HG02938 (cell line): ENCODE measurements around the gene SAP30.
A peak's percentile ranks its signal among the peaks of the same experiment; 100 is the strongest.

ENCODE experiments used
- ATAC-seq: cut with Tn5 transposase; IDR thresholded peaks from one replicate; pipeline ENCODE4 v1.9.1; 2021; ENCODE audit warnings: mild to moderate bottlenecking, moderate library complexity; ENCODE audit not compliant: unreplicated experiment

SAP30 gene

DNA sequence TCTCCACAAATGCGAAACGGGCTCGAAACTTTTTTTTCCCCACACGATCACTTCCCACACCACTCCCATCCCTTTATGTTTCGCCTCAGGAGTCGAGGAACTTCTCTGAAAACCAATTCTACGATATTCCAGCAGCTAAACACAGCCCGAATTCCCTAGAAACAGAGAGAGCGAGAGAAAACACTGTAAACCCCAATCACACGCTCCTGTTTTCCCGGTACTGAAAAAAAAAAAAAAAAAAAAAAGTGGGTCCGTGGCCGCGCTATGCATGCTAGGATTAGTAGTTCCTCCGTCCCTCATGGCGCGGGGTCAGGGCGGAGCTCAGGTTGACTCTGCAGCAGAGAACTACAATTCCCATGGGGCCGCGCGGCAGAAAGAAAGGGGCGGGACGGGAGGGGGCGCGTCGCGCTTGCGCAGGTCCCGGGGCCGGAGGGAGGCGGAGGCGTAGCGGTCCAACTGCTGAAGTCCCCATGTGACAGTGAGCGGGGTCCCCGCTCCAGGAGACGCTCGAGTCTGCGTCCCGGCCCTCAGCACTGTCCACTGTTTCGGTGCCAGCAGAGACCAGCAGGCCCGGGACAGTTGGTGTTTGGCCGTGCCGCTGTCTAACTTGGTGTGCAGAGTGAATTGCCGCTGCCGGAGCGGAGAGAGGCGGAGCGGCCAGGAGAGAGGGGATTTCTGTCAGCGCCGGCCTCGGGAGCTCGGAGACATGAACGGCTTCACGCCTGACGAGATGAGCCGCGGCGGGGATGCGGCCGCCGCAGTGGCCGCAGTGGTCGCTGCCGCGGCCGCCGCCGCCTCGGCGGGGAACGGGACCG, at the start of gene SAP30:
Gene SAP30 (plus strand): TSS at position 478 of the 815 bp plus-strand sequence. CDS start 229 bp downstream, at position 707.
- ATAC-seq, result peak; percentile 71

DNA sequence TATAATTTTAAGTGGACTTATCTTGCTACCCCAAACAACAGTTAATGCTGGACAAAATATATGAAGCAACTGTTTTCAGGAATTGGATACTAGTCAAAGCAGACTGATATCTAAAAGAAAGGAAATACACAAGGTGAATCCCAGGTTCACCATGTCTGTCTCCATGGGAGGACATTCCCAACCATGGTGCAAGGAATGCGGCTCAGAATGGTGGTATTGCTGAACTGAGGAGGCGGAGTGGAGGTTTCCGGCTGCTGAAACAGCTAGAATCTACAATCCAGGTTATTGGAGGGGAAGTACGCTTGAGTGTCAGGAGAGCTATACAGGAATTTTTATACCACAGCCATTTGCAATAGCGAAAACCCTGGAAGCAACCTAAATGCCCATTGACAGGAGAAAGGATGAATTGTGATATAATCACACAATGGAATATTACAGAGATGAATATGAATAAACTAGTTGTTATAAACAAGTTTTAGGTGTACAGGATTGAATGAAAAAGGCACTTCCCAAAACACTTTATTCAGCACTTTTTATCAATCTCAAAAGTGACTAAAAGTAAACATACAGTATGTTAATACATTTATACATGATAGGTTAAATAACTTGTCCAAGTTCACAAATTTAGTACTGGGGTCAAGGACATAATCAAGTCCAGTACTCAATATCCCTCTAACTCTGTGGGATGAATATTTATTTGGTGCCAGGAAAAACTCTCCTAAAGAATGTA, 45.6 kb upstream of the SAP30 start:
- ATAC-seq, result no peak

DNA sequence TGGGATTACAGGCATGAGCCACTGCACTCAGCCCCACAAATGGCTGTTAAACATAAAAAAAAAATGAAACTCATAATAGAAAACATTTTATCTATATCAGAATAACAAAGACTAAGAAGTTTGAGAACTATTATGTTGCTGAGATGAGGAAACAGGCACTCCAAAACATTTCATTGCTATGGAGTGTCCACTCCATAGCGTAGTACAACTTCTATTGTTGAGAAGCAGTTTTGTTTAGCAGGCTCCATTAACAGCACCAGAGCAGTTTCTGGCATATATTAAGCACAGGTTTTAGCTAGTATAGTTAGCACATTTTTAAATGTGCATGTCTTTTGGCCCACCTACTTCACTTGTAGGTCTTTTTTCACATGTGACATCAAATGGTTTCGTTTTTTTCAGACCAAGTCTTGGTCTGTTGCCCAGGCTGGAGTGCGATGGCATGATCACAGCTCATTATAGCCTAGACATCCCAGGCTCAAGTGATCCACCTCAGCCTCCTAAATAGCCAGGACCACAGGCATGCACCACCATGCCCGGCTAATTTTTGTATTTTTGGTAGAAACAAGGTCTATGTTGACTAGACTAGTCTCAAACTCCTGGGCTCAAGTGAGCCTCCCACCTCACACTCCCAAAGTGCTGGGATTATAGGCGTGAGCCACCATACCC, 42.4 kb upstream of the SAP30 start:
- no peak for ATAC-seq

- no peak for ATAC-seq
These were observed 40.2 kb upstream of the SAP30 start for GRCh38 chr4:173330590-173330989.

DNA sequence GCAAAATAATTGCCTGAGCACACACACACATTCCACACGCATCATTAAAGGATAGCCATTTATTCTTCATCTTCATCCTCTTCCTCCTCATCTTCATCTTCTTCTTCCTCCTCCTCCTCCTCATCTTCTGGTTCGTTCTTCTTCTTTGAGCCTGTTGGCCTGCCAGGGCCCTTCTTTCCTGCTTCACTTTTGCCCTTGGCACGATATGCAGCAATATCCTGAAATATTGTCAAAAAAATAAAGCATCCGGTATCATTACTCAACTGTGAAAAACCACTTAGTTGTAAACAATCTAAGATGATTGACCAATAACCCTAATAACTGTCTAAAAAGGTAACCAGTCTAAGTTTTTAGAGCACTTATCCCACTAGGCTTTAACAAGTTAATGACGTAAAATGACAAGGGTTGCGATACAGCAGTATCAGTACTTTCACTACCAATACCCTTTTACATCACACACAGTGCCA, 38.7 kb upstream of the SAP30 start:
- ATAC-seq, result no peak

DNA sequence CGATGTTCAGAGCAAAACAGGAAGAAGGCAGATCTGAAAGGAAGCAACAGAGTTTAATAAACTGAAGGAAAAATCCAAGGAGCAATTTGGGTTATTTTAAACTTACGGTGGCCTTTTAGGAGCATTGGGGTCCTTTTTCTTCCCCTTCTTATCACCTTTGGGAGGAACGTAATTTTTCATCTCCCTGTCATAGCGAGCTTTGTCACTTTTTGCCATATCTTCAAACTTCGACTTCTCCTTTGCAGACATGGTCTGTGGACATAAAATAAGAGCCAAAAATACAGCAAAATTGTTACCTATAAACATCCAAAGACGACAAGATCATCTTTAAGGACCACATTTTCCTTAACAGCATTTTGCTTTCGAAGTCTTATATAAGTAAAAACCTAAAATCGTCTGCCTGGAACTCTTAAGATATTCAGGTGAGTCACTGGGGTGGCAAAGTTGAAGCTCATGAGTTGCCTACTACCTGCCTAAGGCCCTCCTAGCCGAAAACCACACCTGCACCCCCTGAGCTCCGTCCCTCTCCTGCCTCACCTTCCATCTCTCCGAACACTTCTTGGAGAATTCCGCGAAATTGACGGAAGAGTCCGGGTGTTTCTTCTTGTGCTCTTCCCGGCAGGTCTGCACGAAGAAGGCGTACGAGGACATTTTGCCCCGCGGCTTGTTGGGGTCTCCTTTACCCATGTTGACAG, 37.6 kb upstream of the SAP30 start:
- ATAC-seq, result no peak

- no peak for ATAC-seq
These were observed 37.1 kb upstream of the SAP30 start for GRCh38 chr4:173333658-173334084.

GRCh38 chr4:173334085-173334890, 36.5 kb upstream of the SAP30 start, which contains the start of gene HMGB2:
Gene HMGB2 (minus strand): TSS chr4:173334358. CDS start chr4:173333649, 709 bp downstream.
- ATAC-seq, result peak; percentile 90

DNA sequence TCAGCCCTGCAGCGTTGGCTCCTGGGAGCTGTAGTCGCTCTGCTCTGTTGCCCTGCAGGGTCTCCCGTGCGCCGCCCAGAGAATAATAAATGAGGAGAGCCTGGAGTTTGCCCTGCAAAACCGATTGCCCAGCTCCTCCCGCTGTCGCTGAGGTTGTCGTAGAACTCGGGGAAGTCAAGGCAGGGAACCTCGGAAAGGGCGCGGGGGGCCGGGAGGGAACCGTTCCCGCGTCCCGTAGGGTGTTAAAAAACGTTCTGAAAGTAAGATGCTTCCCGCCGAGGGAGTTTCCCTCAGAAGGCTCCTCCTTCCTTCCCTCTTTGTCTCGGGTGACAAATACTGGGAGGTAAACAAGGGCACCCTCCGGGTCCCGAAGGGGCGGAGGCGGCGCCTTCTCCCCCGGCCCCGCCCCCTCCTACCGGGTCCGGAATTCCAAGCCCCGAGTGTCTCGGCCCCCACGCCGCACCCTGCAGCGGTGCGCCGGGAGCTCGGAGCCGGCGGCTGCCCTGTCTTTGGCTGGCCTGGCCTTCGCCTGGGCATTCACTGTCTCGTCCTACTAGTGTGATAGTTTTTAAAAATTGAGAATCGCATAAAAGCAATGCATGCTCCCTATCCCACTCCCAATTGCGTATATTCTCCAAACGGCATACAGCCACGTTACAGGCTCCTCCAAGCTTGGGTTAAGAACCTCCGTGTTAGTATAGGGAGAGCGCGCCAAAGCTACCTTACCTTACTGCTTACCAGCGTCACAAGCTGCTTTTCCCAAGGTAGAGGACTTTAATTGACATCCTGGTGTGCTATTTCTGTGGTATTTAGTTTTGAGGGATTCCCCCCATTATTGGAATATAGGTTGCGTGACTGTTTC, 35.6 kb upstream of the SAP30 start:
- peak; percentile 9 for ATAC-seq

DNA sequence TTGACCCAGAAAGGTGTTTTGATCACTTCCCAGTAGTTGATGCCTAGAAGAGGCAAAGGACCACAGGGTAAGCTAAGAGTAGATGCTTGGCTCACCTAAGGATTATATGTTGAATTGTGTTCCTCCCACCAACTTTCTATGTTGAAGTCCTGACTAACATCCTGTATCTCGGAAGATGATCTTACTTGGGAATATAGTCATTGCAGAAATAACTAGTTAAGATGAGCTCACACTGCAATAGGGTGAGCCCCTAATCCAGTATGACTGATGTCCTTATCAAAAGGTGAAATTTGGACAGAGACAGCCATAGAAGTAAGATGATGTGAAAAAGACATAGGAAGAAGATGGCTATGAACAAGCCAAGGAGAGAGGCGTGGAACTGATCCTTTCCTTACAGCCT, 33.3 kb upstream of the SAP30 start:
- no peak for ATAC-seq

GRCh38 chr4:173343832-173344397, 26.8 kb upstream of the SAP30 start:
- ATAC-seq, result no peak

GRCh38 chr4:173345648-173346047, 25.1 kb upstream of the SAP30 start:
- ATAC-seq, result no peak

GRCh38 chr4:173346074-173346473, 24.7 kb upstream of the SAP30 start:
- ATAC-seq, result no peak

GRCh38 chr4:173347467-173347866, 23.3 kb upstream of the SAP30 start:
- no peak for ATAC-seq

DNA sequence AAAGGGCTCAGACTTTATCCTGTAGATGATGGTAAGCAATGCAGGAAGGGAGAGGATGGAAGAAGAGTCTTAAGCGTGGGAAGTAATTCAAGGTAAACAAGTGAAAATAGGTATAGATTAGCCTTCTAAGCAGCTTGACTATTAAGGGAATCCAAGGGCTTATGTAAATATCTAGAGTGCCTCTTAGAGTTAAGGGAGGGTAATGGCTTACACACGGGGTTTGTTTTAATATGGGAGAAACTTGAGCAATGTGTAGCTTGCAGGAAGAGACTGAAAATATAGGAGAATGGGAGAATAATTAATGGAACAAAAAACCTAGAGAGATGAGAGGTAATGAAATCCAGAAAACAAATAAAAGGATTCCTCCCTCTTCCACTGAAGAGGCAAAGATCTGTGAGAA, 12.8 kb upstream of the SAP30 start:
- ATAC-seq, result no peak

DNA sequence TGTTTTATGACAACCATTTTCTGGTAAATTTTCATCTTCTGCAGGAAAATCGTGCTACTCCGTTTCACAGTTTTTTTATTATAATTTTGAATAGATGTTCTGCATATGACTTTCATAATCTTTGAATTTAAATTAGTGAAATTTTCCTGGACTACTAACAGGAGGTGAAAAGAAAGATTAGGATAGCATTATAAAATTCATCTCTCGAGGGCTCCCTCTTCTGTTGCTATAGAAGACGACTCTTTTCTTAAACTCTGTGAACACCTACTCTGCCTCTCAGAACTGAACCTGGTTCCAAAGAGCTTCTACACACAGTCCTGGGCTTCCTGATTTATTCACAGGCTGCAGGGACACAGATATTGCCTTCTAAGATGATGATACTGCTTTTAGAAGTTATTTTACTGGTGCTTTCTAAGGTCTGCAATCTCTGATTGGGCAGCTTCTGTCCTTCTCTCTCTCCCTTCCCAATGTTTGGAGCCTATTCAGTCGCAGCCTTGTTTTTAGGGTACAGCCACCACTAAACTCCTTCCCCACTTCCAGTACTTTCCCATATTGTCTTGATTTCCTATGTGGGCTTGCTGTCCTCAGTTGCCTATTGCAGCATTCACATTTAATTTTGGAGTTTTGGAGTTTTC, 10.1 kb upstream of the SAP30 start:
- ATAC-seq, result peak; percentile 49

DNA sequence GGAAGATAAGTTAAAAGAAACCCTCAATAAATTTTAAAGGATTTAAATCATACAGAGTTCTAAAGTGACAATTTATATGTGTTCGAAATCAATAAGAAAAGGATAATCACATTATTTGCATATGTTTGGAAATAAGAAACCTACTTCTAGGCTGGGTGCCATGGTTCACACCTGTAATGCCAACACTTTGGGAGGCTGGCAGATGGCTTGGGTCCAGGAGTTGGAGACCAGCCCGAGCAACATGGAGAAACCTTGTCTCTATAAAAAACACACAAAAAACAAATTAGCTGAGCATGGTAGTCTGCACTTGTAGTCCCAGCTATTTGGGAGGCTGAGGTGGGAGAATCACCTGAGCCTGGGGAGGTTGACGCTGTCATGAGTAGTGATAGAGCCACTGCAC, 8.1 kb upstream of the SAP30 start:
- no peak for ATAC-seq

GRCh38 chr4:173365359-173365996, 5.3 kb upstream of the SAP30 start:
- ATAC-seq, result no peak
